HG02884 (cell line): ENCODE measurements around the gene POLN.
"Not testable (repeated sequence)": the region's sequence is repeated elsewhere in the genome, so short reads cannot be mapped to it uniquely, and the experiment has no call there.

Source experiments
- ATAC-seq: cut with Tn5 transposase; IDR thresholded peaks from one replicate; pipeline ENCODE4 v1.9.1; 2021; ENCODE audit warnings: mild to moderate bottlenecking, moderate library complexity; ENCODE audit not compliant: unreplicated experiment

POLN gene

GRCh38 chr4:2222838-2223237 is 19.1 kb downstream of the POLN start:
- no peak for ATAC-seq

GRCh38 chr4:2221378-2221777 is 20.5 kb downstream of the POLN start:
- ATAC-seq, result not testable (repeated sequence)

- no peak for ATAC-seq
These were observed 21.8 kb downstream of the POLN start for GRCh38 chr4:2220016-2220630.

GRCh38 chr4:2219233-2219760 is 22.6 kb downstream of the POLN start:
- ATAC-seq, result no peak

GRCh38 chr4:2218436-2218835 is 23.5 kb downstream of the POLN start:
- ATAC-seq, result no peak

GRCh38 chr4:2217726-2218125 is 24.2 kb downstream of the POLN start:
- ATAC-seq, result no peak

- no peak for ATAC-seq
These were observed 29.1 kb downstream of the POLN start for GRCh38 chr4:2212831-2213230.

- not testable (repeated sequence) for ATAC-seq
These were observed 39.1 kb downstream of the POLN start for GRCh38 chr4:2202789-2203188.

- no peak for ATAC-seq
These were observed 47.4 kb downstream of the POLN start for GRCh38 chr4:2194496-2194895.

- ATAC-seq, result no peak
These were observed 48.6 kb downstream of the POLN start for GRCh38 chr4:2193326-2193725.

- ATAC-seq, result no peak
These were observed 55.1 kb downstream of the POLN start for GRCh38 chr4:2186865-2187172.

GRCh38 chr4:2186133-2186864 is 55.6 kb downstream of the POLN start:
- no peak for ATAC-seq

- no peak for ATAC-seq
These were observed 58.5 kb downstream of the POLN start for GRCh38 chr4:2183394-2183793.

GRCh38 chr4:2182994-2183393 is 58.9 kb downstream of the POLN start:
- ATAC-seq, result no peak

- no peak for ATAC-seq
These were observed 61.5 kb downstream of the POLN start for GRCh38 chr4:2180410-2180809.

- no peak for ATAC-seq
These were observed 62.2 kb downstream of the POLN start for GRCh38 chr4:2179717-2180116.

- ATAC-seq, result no peak
These were observed 62.9 kb downstream of the POLN start for GRCh38 chr4:2178986-2179385.

- ATAC-seq, result no peak
These were observed 64.4 kb downstream of the POLN start for GRCh38 chr4:2177443-2178093.

- no peak for ATAC-seq
These were observed 65.8 kb downstream of the POLN start for GRCh38 chr4:2175990-2176698.

- no peak for ATAC-seq
These were observed 67.9 kb downstream of the POLN start for GRCh38 chr4:2174061-2174460.

- no peak for ATAC-seq
These were observed 69.2 kb downstream of the POLN start for GRCh38 chr4:2172627-2173231.
